Neural cell (in vitro differentiated cells): ENCODE data around the gene PRKCE. TPM values are rescaled to one million over a fixed set of nuclear protein-coding genes. Genes with fewer than 3 reads are reported as not detected.

Experiments used
- H2AFZ ChIP-seq: fragments of 200-600, 300-800 bp; sonication (generic), shearing (Covaris generic); 2 replicates; pipeline ENCODE4 v1.6.0; 2014; ENCODE audit warnings: low read depth, mild to moderate bottlenecking, antibody characterized with exemption, low read length, moderate library complexity
- H3F3A ChIP-seq: fragments of 200-600 bp; shearing (Covaris generic); 2 replicates; pipeline ENCODE4 v1.6.1; 2016; ENCODE audit warnings: mild to moderate bottlenecking, moderate library complexity, mixed read lengths, antibody characterized with exemption, low read length; ENCODE audit not compliant: insufficient read depth, poor library complexity, severe bottlenecking
- H3K27ac ChIP-seq: fragments of 200-600, 300-800 bp; sonication (generic), shearing (Covaris generic); 2 replicates; pipeline ENCODE4 v1.5.1; 2014; ENCODE audit warnings: mild to moderate bottlenecking, low read length, moderate library complexity
- H3K27me3 ChIP-seq: fragments of 300-800, 200-600 bp; sonication (generic), shearing (Covaris generic); 2 replicates; pipeline ENCODE4 v1.6.0; 2014; ENCODE audit warnings: mild to moderate bottlenecking, low read depth, low read length, moderate library complexity; ENCODE audit not compliant: insufficient read depth
- H3K36me3 ChIP-seq: fragments of 300-800, 200-600 bp; sonication (generic), shearing (Covaris generic); 2 replicates; pipeline ENCODE4 v1.5.1; 2014; ENCODE audit warnings: mild to moderate bottlenecking, antibody characterized with exemption, low read length, moderate library complexity; ENCODE audit not compliant: insufficient read depth
- H3K4me2 ChIP-seq: fragments of 300-800, 200-600 bp; sonication (generic), shearing (Covaris generic); 2 replicates; pipeline ENCODE4 v1.6.0; 2014; ENCODE audit warnings: mild to moderate bottlenecking, low read length
- H3K4me3 ChIP-seq: fragments of 300-800, 200-600 bp; sonication (generic), shearing (Covaris generic); 2 replicates; pipeline ENCODE4 v1.5.1; 2014; ENCODE audit warnings: mild to moderate bottlenecking, low read length, moderate library complexity
- H3K79me2 ChIP-seq: fragments of 200-600 bp; shearing (Covaris generic); replicated peaks from 2 replicates; pipeline ENCODE4 v1.6.0; 2014; ENCODE audit warnings: mild to moderate bottlenecking, low read length, moderate library complexity; ENCODE audit not compliant: insufficient read depth
- H3K9ac ChIP-seq: fragments of 300-800, 200-600 bp; sonication (generic), shearing (Covaris generic); 2 replicates; pipeline ENCODE4 v1.6.1; 2016; ENCODE audit warnings: mild to moderate bottlenecking, low read length, mixed read lengths
- H3K9me2 ChIP-seq: fragments of 200-600 bp; shearing (Covaris generic); 2 replicates; pipeline ENCODE4 v1.6.1; 2016; ENCODE audit warnings: mild to moderate bottlenecking, low read length, mixed read lengths; ENCODE audit not compliant: insufficient read depth
- H3K9me3 ChIP-seq: fragments of 200-600, 300-800 bp; sonication (generic), shearing (Covaris generic); 2 replicates; pipeline ENCODE4 v1.6.1; 2016; ENCODE audit warnings: mild to moderate bottlenecking, mixed run types, low read length, moderate library complexity, mixed read lengths
- H4K20me1 ChIP-seq: fragments of 200-600 bp; shearing (Covaris generic); 2 replicates; pipeline ENCODE4 v1.6.1; 2016; ENCODE audit warnings: mild to moderate bottlenecking, mixed run types; ENCODE audit not compliant: insufficient read depth
- EP300 ChIP-seq: fragments of 450-650 bp; conservative IDR thresholded peaks from 2 replicates; pipeline ENCODE4 v1.6.1; 2014; ENCODE audit warnings: antibody characterized with exemption, mild to moderate bottlenecking, moderate library complexity; ENCODE audit not compliant: poor library complexity, severe bottlenecking
- EZH2 ChIP-seq: fragments of 200-600, 300-800 bp; shearing (Covaris generic), sonication (generic); IDR thresholded peaks from 2 replicates; pipeline ENCODE4 v1.6.1; 2014; ENCODE audit warnings: antibody characterized with exemption, low read length, borderline replicate concordance, mild to moderate bottlenecking; ENCODE audit not compliant: insufficient read depth, poor library complexity, severe bottlenecking
- MXI1 ChIP-seq: fragments of 450-650 bp; conservative IDR thresholded peaks from 2 replicates; pipeline ENCODE4 v1.6.1; 2014; ENCODE audit warnings: antibody characterized with exemption, mild to moderate bottlenecking; ENCODE audit not compliant: poor library complexity, severe bottlenecking
- POLR2AphosphoS5 ChIP-seq: IDR thresholded peaks from 2 replicates; pipeline ENCODE4 v1.6.1; 2012
- RAD21 ChIP-seq: fragments of 450-650 bp; conservative IDR thresholded peaks from 2 replicates; pipeline ENCODE4 v1.6.1; 2014; ENCODE audit warnings: antibody characterized with exemption, mild to moderate bottlenecking, moderate library complexity
- REST ChIP-seq: IDR thresholded peaks from 2 replicates; pipeline ENCODE4 v1.6.1; 2012; ENCODE audit warnings: borderline replicate concordance
- SMC3 ChIP-seq: fragments of 450-650 bp; conservative IDR thresholded peaks from 2 replicates; pipeline ENCODE4 v1.6.1; 2014; ENCODE audit warnings: antibody characterized with exemption, mild to moderate bottlenecking, moderate library complexity; ENCODE audit not compliant: poor library complexity
- TAF1 ChIP-seq: IDR thresholded peaks from 2 replicates; pipeline ENCODE4 v1.6.1; 2012; ENCODE audit warnings: low read depth
- polyA plus RNA-seq: library from polyadenylated mRNA; depleted of rRNA; stranded (reverse); fragments of >200 nt; gene quantifications from 2 replicates; pipeline ENCODE4 v1.2.3, GENCODE V29; 2014
- TF ChIP-seq, protein P1 (sequence below): fragments of 450-650 bp; IDR thresholded peaks from 2 replicates; pipeline ENCODE4 v1.5.1; 2014; ENCODE audit warnings: antibody characterized with exemption, mild to moderate bottlenecking, moderate library complexity; ENCODE audit not compliant: poor library complexity, severe bottlenecking

The PRKCE gene
- polyA plus RNA-seq, 1 donor from 2014 or later: 5.4 TPM

DNA sequence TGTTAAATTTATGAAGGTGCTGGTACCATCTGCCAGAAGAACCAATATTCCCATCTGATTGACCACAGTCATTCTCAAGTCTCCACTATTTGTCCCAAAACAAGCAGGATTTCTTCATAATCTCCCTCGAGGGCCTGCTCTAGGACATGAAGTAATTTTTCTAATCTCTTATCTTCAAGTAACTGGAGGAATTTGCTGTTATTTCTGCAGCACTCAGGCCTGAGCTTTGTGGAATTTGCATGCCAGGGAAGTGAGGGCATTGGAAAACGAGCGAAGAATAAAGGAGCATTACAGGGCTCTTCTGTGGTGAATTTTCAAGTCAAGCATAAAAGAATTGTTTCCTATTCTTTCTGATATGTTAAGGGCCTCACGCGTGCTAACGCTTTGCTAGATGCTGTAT, 484.5 kb downstream of the PRKCE start:
- H3K9me2 ChIP-seq: no peaks in the 10 kb centered on the region
- no peaks in the 10 kb centered on the region for H3K9me3 ChIP-seq
- no peak overlapping the region for H3K27ac ChIP-seq
- H3K27me3 ChIP-seq: no peaks in the 10 kb centered on the region
- no peak overlapping the region for H3K4me3 ChIP-seq
- H3K36me3 ChIP-seq: no peaks in the 10 kb centered on the region
- H2AFZ ChIP-seq: no peak overlapping the region
- H3F3A ChIP-seq: no peaks in the 10 kb centered on the region
- H3K79me2 ChIP-seq: no peaks in the 10 kb centered on the region
- no peak overlapping the region for H3K4me2 ChIP-seq
- H4K20me1 ChIP-seq: no peaks in the 10 kb centered on the region
- TF ChIP-seq, protein P1, sequence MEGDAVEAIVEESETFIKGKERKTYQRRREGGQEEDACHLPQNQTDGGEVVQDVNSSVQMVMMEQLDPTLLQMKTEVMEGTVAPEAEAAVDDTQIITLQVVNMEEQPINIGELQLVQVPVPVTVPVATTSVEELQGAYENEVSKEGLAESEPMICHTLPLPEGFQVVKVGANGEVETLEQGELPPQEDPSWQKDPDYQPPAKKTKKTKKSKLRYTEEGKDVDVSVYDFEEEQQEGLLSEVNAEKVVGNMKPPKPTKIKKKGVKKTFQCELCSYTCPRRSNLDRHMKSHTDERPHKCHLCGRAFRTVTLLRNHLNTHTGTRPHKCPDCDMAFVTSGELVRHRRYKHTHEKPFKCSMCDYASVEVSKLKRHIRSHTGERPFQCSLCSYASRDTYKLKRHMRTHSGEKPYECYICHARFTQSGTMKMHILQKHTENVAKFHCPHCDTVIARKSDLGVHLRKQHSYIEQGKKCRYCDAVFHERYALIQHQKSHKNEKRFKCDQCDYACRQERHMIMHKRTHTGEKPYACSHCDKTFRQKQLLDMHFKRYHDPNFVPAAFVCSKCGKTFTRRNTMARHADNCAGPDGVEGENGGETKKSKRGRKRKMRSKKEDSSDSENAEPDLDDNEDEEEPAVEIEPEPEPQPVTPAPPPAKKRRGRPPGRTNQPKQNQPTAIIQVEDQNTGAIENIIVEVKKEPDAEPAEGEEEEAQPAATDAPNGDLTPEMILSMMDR: no peak
- TF ChIP-seq MXI1 (no peak), EZH2 (no peak), POLR2AphosphoS5 (no peak)
- no peak overlapping the region for H3K9ac ChIP-seq

- Histone ChIP-seq H3K9me2 (no peaks in the 10 kb centered on the region), H3F3A (no peaks in the 10 kb centered on the region), H4K20me1 (no peaks in the 10 kb centered on the region), H3K9ac (no peak overlapping the region), H2AFZ (no peak overlapping the region), H3K4me2 (no peak overlapping the region), H3K27me3 (no peaks in the 10 kb centered on the region), H3K4me3 (no peak overlapping the region), H3K36me3 (no peaks in the 10 kb centered on the region), H3K27ac (no peak overlapping the region), H3K9me3 (no peaks in the 10 kb centered on the region), H3K79me2 (no peaks in the 10 kb centered on the region)
- no peak for TF ChIP-seq EZH2
- no peak for TF ChIP-seq POLR2AphosphoS5
- TF ChIP-seq, protein P1: no peak
- TF ChIP-seq RAD21: no peak
- no peak for TF ChIP-seq REST
- TF ChIP-seq MXI1: no peak
- no peak for TF ChIP-seq EP300
- no peak for TF ChIP-seq TAF1
- TF ChIP-seq SMC3: no peak
Observed at GRCh38 chr2:46136481-46136880, 485.0 kb downstream of the PRKCE start.
